OCI-LY1 (cell line): ENCODE data around the gene CTIF.

Source experiments
- H2AFZ ChIP-seq: fragments of 200-600 bp; sonication (generic), shearing (Covaris generic); 2 replicates; pipeline ENCODE4 v1.6.0; 2014; ENCODE audit warnings: antibody characterized with exemption, mild to moderate bottlenecking, low read length
- H3F3A ChIP-seq: fragments of 200-600 bp; sonication (generic), shearing (Covaris generic); 2 replicates; pipeline ENCODE4 v1.6.0; 2014; ENCODE audit warnings: mild to moderate bottlenecking, antibody characterized with exemption, low read length, moderate library complexity; ENCODE audit not compliant: insufficient read depth
- H3K27ac ChIP-seq: fragments of 200-600 bp; sonication (generic); 2 replicates; pipeline ENCODE4 v1.5.1; 2014; ENCODE audit warnings: low read length, mixed run types, mild to moderate bottlenecking, low read depth; ENCODE audit not compliant: poor library complexity, severe bottlenecking
- H3K27me3 ChIP-seq: fragments of 200-600 bp; sonication (generic); 2 replicates; pipeline ENCODE4 v1.6.0; 2014; ENCODE audit warnings: antibody characterized with exemption, mild to moderate bottlenecking, low read length, moderate library complexity; ENCODE audit not compliant: insufficient read depth
- H3K36me3 ChIP-seq: fragments of 200-600 bp; sonication (generic); 2 replicates; pipeline ENCODE4 v1.6.1; 2014; ENCODE audit warnings: mild to moderate bottlenecking, antibody characterized with exemption, low read length, moderate library complexity, mixed read lengths; ENCODE audit not compliant: insufficient read depth
- H3K4me1 ChIP-seq: fragments of 200-600 bp; sonication (generic); 2 replicates; pipeline ENCODE4 v1.5.1; 2014; ENCODE audit warnings: mild to moderate bottlenecking, low read length, moderate library complexity; ENCODE audit not compliant: insufficient read depth, severe bottlenecking
- H3K4me2 ChIP-seq: fragments of 200-600 bp; sonication (generic), shearing (Covaris generic); 2 replicates; pipeline ENCODE4 v1.6.1; 2014; ENCODE audit warnings: low read length
- H3K4me3 ChIP-seq: fragments of 200-600 bp; sonication (generic); 2 replicates; pipeline ENCODE4 v1.5.1; 2014; ENCODE audit warnings: low read length, low read depth, mild to moderate bottlenecking, mixed read lengths; ENCODE audit not compliant: poor library complexity, severe bottlenecking
- H3K79me2 ChIP-seq: fragments of 200-600 bp; shearing (Covaris generic); 2 replicates; pipeline ENCODE4 v1.6.1; 2016; ENCODE audit warnings: mixed run types, low read length, mixed read lengths; ENCODE audit not compliant: insufficient read depth
- H3K9ac ChIP-seq: fragments of 200-600 bp; sonication (generic), shearing (Covaris generic); 2 replicates; pipeline ENCODE4 v1.6.1; 2014; ENCODE audit warnings: mild to moderate bottlenecking, low read length, mixed read lengths
- H3K9me2 ChIP-seq: fragments of 200-600 bp; sonication (generic), shearing (Covaris generic); 2 replicates; pipeline ENCODE4 v1.6.1; 2014; ENCODE audit warnings: low read depth, mild to moderate bottlenecking, low read length, mixed read lengths
- H3K9me3 ChIP-seq: fragments of 200-600 bp; shearing (Covaris generic); 2 replicates; pipeline ENCODE4 v1.6.1; 2014; ENCODE audit warnings: low read length, mixed read lengths
- H4K20me1 ChIP-seq: fragments of 200-600 bp; sonication (generic), shearing (Covaris generic); 2 replicates; pipeline ENCODE4 v1.6.0; 2016; ENCODE audit warnings: mild to moderate bottlenecking, low read length; ENCODE audit not compliant: insufficient read depth
- CTCF ChIP-seq: fragments of 200-600 bp; sonication (generic), shearing (Covaris generic); IDR thresholded peaks from 2 replicates; pipeline ENCODE4 v1.5.1; 2017; ENCODE audit warnings: mild to moderate bottlenecking, antibody characterized with exemption, low read length, moderate library complexity, mixed read lengths
- EZH2 ChIP-seq: fragments of 200-600 bp; sonication (generic), shearing (Covaris generic); IDR thresholded peaks from 2 replicates; pipeline ENCODE4 v1.8.0; 2017; ENCODE audit warnings: borderline replicate concordance, mixed run types, mild to moderate bottlenecking, antibody characterized with exemption, low read length, moderate library complexity, mixed read lengths

Gene CTIF

GRCh38 chr18:48629730-48630324, 91.0 kb downstream of the CTIF start:
- Histone ChIP-seq H3K4me2 (no peak overlapping the region), H3K4me1 (no peaks in the 10 kb centered on the region), H3K27me3 (no peaks in the 10 kb centered on the region), H4K20me1 (no peaks in the 10 kb centered on the region), H3K9ac (no peak overlapping the region), H3K36me3 (no peaks in the 10 kb centered on the region), H3K4me3 (no peak overlapping the region), H3K9me3 (no peaks in the 10 kb centered on the region), H3K27ac (no peak overlapping the region), H2AFZ (no peak overlapping the region), H3K9me2 (no peaks in the 10 kb centered on the region), H3K79me2 (no peaks in the 10 kb centered on the region), H3F3A (no peaks in the 10 kb centered on the region)
- TF ChIP-seq CTCF (no peak), EZH2 (no peak)

GRCh38 chr18:48631851-48632250, 93.0 kb downstream of the CTIF start:
- no peaks in the 10 kb centered on the region for H3K79me2 ChIP-seq
- TF ChIP-seq CTCF (no peak), EZH2 (no peak)
- no peaks in the 10 kb centered on the region for H3K9me3 ChIP-seq
- no peaks in the 10 kb centered on the region for H3K9me2 ChIP-seq
- no peak overlapping the region for H3K4me3 ChIP-seq
- no peak overlapping the region for H3K27ac ChIP-seq
- H3K4me2 ChIP-seq = no peak overlapping the region
- H3K4me1 ChIP-seq = no peaks in the 10 kb centered on the region
- H3K36me3 ChIP-seq = no peaks in the 10 kb centered on the region
- H3F3A ChIP-seq = no peaks in the 10 kb centered on the region
- no peak overlapping the region for H3K9ac ChIP-seq
- no peaks in the 10 kb centered on the region for H4K20me1 ChIP-seq
- H2AFZ ChIP-seq = no peak overlapping the region
- H3K27me3 ChIP-seq = no peaks in the 10 kb centered on the region

GRCh38 chr18:48632676-48633257, 93.9 kb downstream of the CTIF start:
- Histone ChIP-seq H3K4me3 (no peak overlapping the region), H4K20me1 (no peaks in the 10 kb centered on the region), H3K79me2 (no peaks in the 10 kb centered on the region), H3K27ac (no peak overlapping the region), H3K9me2 (no peaks in the 10 kb centered on the region), H2AFZ (no peak overlapping the region), H3K9me3 (no peaks in the 10 kb centered on the region), H3K27me3 (no peaks in the 10 kb centered on the region), H3F3A (no peaks in the 10 kb centered on the region), H3K4me1 (no peaks in the 10 kb centered on the region), H3K36me3 (no peaks in the 10 kb centered on the region), H3K4me2 (no peak overlapping the region), H3K9ac (no peak overlapping the region)
- no peak for TF ChIP-seq CTCF
- no peak for TF ChIP-seq EZH2
